ENCODE results near the gene PCDHGA1.
"Not testable (repeated sequence)": the region's sequence is repeated elsewhere in the genome, so short reads cannot be mapped to it uniquely, and the experiment has no call there.

Gene PCDHGA1

GRCh38 chr5:141430332-141431113, 100.2 kb downstream of the PCDHGA1 start, which contains the start of gene PCDHGA12:
TSS of gene PCDHGA12 (plus strand) at chr5:141430507. CDS start at chr5:141430760, 253 bp downstream.
- DNase-seq (ENCODE audit: extremely low read depth, low read depth): peak; percentile 65
- peak within 1 kb of the TSS; percentile 26 for H3K4me3 ChIP-seq (replicated peaks; ENCODE audit: low read depth, low read length)
- peak; percentile 49 for TF ChIP-seq CTCF (IDR thresholded peaks at IDR 0.05; ENCODE audit: low read depth, low read length, missing control alignments)

GRCh38 chr5:141431286-141431685, 101.0 kb downstream of the PCDHGA1 start:
- H3K4me3 ChIP-seq (replicated peaks; ENCODE audit: low read depth, low read length): peak overlapping the region; percentile 26
- no peak for DNase-seq (ENCODE audit: extremely low read depth, low read depth)
- no peak for TF ChIP-seq CTCF (IDR thresholded peaks at IDR 0.05; ENCODE audit: low read depth, low read length, missing control alignments)

GRCh38 chr5:141432308-141432707, 102.0 kb downstream of the PCDHGA1 start:
- not testable (repeated sequence) for H3K4me3 ChIP-seq (replicated peaks; ENCODE audit: low read depth, low read length); DNase-seq (ENCODE audit: extremely low read depth, low read depth)

- DNase-seq (ENCODE audit: extremely low read depth, low read depth); H3K4me3 ChIP-seq (replicated peaks; ENCODE audit: low read depth, low read length): not testable (repeated sequence)
Observed at GRCh38 chr5:141432726-141433125, 102.4 kb downstream of the PCDHGA1 start.

GRCh38 chr5:141434006-141434405, 103.7 kb downstream of the PCDHGA1 start:
- H3K4me3 ChIP-seq (replicated peaks; ENCODE audit: low read depth, low read length): no peak overlapping the region
- no peak for DNase-seq (ENCODE audit: extremely low read depth, low read depth)
- TF ChIP-seq CTCF (IDR thresholded peaks at IDR 0.05; ENCODE audit: low read depth, low read length, missing control alignments): no peak

GRCh38 chr5:141437221-141437620, 106.9 kb downstream of the PCDHGA1 start:
- TF ChIP-seq CTCF (IDR thresholded peaks at IDR 0.05; ENCODE audit: low read depth, low read length, missing control alignments): no peak
- DNase-seq (ENCODE audit: extremely low read depth, low read depth): no peak
- no peak overlapping the region for H3K4me3 ChIP-seq (replicated peaks; ENCODE audit: low read depth, low read length)

- no peak for DNase-seq (ENCODE audit: extremely low read depth, low read depth)
- no peak overlapping the region for H3K4me3 ChIP-seq (replicated peaks; ENCODE audit: low read depth, low read length)
- no peak for TF ChIP-seq CTCF (IDR thresholded peaks at IDR 0.05; ENCODE audit: low read depth, low read length, missing control alignments)
Observed at GRCh38 chr5:141439411-141440141, 109.3 kb downstream of the PCDHGA1 start.

Measured in HFF-Myc (cell line).